ENCODE results near the gene GARNL3.

The GARNL3 gene

GRCh38 chr9:127405344-127406125, 141.0 kb downstream of the GARNL3 start:
- no peak for DNase-seq (ENCODE audit: low spot score)

- no peak for DNase-seq (ENCODE audit: low spot score)
These were observed 142.4 kb downstream of the GARNL3 start for GRCh38 chr9:127406799-127407491.

- DNase-seq (ENCODE audit: low spot score), result no peak
These were observed 142.9 kb downstream of the GARNL3 start for GRCh38 chr9:127407492-127407843.

- DNase-seq (ENCODE audit: low spot score), result no peak
These were observed 146.5 kb downstream of the GARNL3 start for GRCh38 chr9:127411122-127411521.

GRCh38 chr9:127415141-127415540, 150.6 kb downstream of the GARNL3 start:
- no peak for DNase-seq (ENCODE audit: low spot score)

GRCh38 chr9:127415657-127416056, 151.1 kb downstream of the GARNL3 start:
- no peak for DNase-seq (ENCODE audit: low spot score)

GRCh38 chr9:127417131-127418036, 152.8 kb downstream of the GARNL3 start:
- DNase-seq (ENCODE audit: low spot score), result no peak

- peak; percentile 31 for DNase-seq (ENCODE audit: low spot score)
These were observed 153.5 kb downstream of the GARNL3 start for GRCh38 chr9:127418037-127418471.

GRCh38 chr9:127419348-127419747, 154.8 kb downstream of the GARNL3 start:
- no peak for DNase-seq (ENCODE audit: low spot score)

- no peak for DNase-seq (ENCODE audit: low spot score)
These were observed 156.5 kb downstream of the GARNL3 start for GRCh38 chr9:127421057-127421456.

GRCh38 chr9:127422133-127422782, 157.7 kb downstream of the GARNL3 start:
- DNase-seq (ENCODE audit: low spot score), result no peak

GRCh38 chr9:127422787-127423186, 158.2 kb downstream of the GARNL3 start:
- no peak for DNase-seq (ENCODE audit: low spot score)

GRCh38 chr9:127423476-127423933, 158.9 kb downstream of the GARNL3 start:
- no peak for DNase-seq (ENCODE audit: low spot score)

GRCh38 chr9:127423934-127424675, 159.5 kb downstream of the GARNL3 start, which contains the start of gene ZNF79:
TSS of gene ZNF79 (plus strand) at chr9:127424382. CDS start at chr9:127424788, 406 bp downstream.
- DNase-seq (ENCODE audit: low spot score), result peak; percentile 89

GRCh38 chr9:127424676-127424999, 160.1 kb downstream of the GARNL3 start:
- DNase-seq (ENCODE audit: low spot score), result peak; percentile 21

GRCh38 chr9:127426756-127427155, 162.2 kb downstream of the GARNL3 start:
- DNase-seq (ENCODE audit: low spot score), result peak; percentile 39

- no peak for DNase-seq (ENCODE audit: low spot score)
These were observed 163.8 kb downstream of the GARNL3 start for GRCh38 chr9:127428348-127428747.

GRCh38 chr9:127430415-127430814, 165.8 kb downstream of the GARNL3 start:
- no peak for DNase-seq (ENCODE audit: low spot score)

GRCh38 chr9:127437497-127438264, 173.1 kb downstream of the GARNL3 start:
- DNase-seq (ENCODE audit: low spot score), result peak; percentile 31

- DNase-seq (ENCODE audit: low spot score), result no peak
These were observed 173.8 kb downstream of the GARNL3 start for GRCh38 chr9:127438394-127438793.
